Coronary artery (tissue), 2 donors: ENCODE results near the gene LIPA.
"Not testable (repeated sequence)": the region's sequence is repeated elsewhere in the genome, so short reads cannot be mapped to it uniquely, and the experiment has no call there.

Experiments
- DNase-seq: peaks from one replicate; pipeline ENCODE4 v3.0.0-alpha.2; 2017; ENCODE audit warnings: low spot score
- H3K27ac ChIP-seq, 2 donors: fragments of 200-600 bp; sonication (generic); one replicate each; pipeline ENCODE4 v1.5.1; 2016 to 2019
- H3K4me3 ChIP-seq: fragments of 200-600 bp; sonication (generic); 2 replicates; pipeline ENCODE4 v1.5.1; 2016; ENCODE audit warnings: mild to moderate bottlenecking, moderate library complexity
- TF ChIP-seq, protein P1 (sequence below): fragments of 200-600 bp; sonication (generic); IDR thresholded peaks from one replicate; pipeline ENCODE4 v1.5.1; 2019; ENCODE audit warnings: antibody characterized with exemption

Gene LIPA

DNA sequence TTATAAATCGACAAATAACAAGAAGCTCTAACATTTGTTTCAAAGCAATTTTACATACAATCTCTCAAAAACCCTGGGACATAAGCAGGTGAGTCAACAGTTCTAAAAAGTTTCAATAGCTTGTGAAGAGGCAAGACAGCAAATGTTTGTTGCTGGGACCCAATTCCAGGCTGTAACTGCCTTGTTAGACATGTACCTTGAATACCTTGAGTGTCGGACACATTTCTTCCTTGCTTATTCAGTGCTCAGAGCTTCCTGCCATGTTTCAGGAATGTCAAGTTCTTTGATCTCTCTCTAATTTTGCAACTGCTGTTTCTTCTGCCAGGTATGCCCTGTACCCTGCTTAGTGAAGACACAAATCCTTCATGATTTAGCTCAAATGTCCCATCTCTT, 49.5 kb downstream of the LIPA start:
- DNase-seq = no peak
- TF ChIP-seq, protein P1, sequence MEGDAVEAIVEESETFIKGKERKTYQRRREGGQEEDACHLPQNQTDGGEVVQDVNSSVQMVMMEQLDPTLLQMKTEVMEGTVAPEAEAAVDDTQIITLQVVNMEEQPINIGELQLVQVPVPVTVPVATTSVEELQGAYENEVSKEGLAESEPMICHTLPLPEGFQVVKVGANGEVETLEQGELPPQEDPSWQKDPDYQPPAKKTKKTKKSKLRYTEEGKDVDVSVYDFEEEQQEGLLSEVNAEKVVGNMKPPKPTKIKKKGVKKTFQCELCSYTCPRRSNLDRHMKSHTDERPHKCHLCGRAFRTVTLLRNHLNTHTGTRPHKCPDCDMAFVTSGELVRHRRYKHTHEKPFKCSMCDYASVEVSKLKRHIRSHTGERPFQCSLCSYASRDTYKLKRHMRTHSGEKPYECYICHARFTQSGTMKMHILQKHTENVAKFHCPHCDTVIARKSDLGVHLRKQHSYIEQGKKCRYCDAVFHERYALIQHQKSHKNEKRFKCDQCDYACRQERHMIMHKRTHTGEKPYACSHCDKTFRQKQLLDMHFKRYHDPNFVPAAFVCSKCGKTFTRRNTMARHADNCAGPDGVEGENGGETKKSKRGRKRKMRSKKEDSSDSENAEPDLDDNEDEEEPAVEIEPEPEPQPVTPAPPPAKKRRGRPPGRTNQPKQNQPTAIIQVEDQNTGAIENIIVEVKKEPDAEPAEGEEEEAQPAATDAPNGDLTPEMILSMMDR = no peak
- Histone ChIP-seq H3K4me3 (no peak overlapping the region), H3K27ac (no peak overlapping the region)

DNA sequence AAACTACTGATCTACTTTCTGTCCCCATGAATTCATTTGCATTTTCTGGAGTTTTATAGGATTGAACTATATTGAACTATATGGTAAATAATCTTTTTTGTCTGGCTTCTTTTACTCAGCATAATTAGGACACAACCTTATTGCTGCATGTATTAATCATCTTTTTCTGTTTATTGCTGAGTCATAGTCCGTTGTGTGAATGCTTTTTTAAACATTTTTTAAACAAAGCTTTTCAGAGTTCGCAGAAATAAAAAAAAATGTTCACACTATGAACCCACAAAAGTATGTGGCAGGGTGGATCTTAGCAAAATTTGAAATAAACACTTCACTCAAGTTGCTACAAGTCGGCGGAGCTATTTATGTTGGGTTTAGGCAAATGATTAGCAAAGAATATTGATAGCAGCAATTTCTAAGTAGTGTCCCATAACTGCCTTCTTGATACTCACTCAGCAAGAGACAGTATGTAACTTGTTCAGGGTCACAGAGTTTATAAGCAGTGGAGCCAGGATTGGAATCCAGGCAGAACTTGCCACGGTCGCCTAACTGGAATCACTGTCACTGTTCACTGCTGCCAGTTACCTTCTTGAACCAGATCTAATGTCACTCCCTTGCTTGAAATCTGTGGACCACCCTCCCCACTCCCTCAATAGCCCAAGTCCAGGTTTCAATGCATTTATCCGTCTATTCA, 50.1 kb downstream of the LIPA start:
- no peak for DNase-seq
- no peak overlapping the region for H3K4me3 ChIP-seq
- H3K27ac ChIP-seq = no peak overlapping the region
- TF ChIP-seq, protein P1 = no peak

DNA sequence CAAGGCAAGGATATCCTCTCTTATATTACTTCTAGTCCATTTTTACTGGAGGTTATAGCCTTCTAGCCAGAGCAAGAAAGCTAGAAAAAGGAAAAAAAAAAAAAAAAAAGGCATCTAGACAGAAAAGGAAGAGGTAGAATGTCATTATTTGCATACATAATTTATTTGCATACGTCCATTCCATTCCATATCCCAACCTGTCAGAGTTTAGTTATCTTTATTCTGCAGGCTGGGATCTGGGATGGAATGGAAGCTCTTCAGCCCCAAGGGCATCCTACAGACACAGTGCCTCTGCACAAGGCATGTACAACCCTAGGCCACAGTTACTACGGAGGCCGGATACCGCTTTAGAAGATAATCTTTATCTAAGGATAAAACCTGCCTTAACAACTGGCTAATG, 54.1 kb downstream of the LIPA start:
- no peak for DNase-seq

DNA sequence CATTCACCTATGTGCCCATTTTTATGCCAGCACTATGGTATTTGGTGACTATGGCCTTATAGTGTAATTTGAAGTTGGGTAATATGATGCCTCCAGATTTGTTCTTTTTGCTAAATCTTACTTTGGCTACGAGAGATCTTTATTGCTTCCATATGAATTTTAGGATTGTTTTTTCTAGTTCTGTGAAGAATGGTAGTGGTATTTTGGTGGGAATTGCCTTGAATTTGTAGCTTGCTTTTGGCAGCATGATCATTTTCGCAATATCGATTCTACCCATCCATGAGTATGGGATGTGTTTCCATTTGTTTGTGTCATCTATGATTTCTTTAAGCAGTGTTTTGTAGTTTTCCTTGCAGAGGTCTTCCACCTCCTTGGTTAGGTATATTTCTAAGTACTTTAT, 60.3 kb downstream of the LIPA start:
- H3K4me3 ChIP-seq, DNase-seq, H3K27ac ChIP-seq: not testable (repeated sequence)

More for the DNA sequence above, 54.1 kb downstream of the LIPA start:
- Histone ChIP-seq H3K27ac (no peak overlapping the region), H3K4me3 (no peak overlapping the region)
- TF ChIP-seq, protein P1 = no peak

DNA sequence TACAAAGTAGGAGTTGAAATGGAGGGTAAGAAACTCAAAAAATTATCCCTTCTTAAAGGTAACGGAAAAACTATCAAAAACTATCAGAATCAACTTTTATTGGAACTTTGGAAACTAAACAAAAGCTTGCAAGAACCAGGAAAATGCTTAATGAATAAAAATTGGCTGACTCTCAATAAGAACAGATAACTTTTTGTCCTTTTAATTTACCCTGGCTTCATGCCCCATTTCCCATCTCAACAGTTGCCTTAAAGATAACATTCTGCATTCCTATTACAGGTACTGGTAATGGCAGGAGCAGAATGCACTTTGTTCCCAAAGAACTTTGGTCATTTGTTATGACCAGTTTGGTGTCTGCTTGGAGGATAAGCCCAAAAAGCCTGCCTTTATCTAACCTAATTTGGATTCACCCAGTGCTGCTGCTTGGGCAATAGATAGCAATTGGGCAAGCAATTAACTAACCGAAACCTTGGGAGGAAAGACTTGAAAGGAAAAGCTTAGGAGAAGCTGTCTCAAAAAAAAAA, 62.3 kb downstream of the LIPA start:
- Histone ChIP-seq H3K4me3 (no peak overlapping the region), H3K27ac (no peak overlapping the region)
- DNase-seq = no peak
- TF ChIP-seq, protein P1 = no peak

DNA sequence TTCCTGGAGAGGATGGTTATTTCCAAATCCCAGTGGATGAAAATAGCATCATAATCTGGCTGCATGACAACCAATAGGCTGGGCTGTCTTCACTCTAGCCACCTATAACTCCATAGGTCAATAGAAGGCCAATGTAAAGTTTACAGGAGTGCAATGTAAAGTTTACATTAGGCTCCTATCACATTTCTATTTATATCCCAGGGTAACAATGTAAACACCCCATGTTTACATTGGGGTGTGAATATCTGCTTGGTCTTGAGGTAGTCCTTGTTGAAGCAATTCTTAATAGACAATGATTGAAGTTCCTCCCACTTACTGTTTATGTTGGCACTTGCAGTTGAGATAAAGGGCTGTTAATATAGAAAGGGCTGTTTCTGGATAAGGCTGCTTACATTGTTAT, 65.9 kb downstream of the LIPA start:
- Histone ChIP-seq H3K4me3 (no peak overlapping the region), H3K27ac (no peak overlapping the region)
- no peak for DNase-seq
- TF ChIP-seq, protein P1 = no peak

DNA sequence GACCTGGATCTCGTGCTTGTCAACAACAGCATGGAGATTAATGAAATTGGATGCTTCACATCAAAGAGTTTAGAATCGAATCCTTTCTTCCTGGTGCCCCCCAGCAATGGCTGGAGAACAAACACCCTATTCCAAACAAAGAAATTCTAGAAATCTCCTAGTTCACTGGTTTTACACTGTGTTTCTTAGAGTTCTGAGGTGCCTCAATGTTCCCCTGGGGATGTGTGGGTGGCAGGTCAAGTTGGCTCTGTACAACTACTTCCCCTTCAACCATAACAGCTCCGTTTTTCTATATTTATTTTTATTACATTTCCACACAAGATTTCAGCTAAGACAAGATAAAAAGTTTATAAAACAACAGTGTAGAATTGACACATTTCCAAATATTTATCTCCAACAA, 66.9 kb downstream of the LIPA start:
- no peak overlapping the region for H3K27ac ChIP-seq
- TF ChIP-seq, protein P1 = no peak
- no peak overlapping the region for H3K4me3 ChIP-seq
- no peak for DNase-seq
